Dermis blood vessel endothelial cell (primary cell): ENCODE data around the gene MLIP. TPM values are rescaled to one million over a fixed set of nuclear protein-coding genes. Genes with fewer than 3 reads are reported as not detected.

Source experiments
- DNase-seq: peaks from one replicate; pipeline ENCODE4 v3.0.0; 2010
- total RNA-seq: library from RNA; depleted of rRNA; stranded (reverse); fragments of >200 nt; gene quantifications from 2 replicates; pipeline ENCODE4 v1.2.3, GENCODE V29; 2014

MLIP gene
- total RNA-seq, 1 donor from 2014 or later: 2.6 TPM

- DNase-seq: no peak
Observed at GRCh38 chr6:54289426-54289825, 178.2 kb downstream of the MLIP start.

- DNase-seq: peak; percentile 97
Observed at GRCh38 chr6:54291146-54291545, 179.9 kb downstream of the MLIP start.

GRCh38 chr6:54291738-54292137 lies 180.5 kb downstream of the MLIP start:
- DNase-seq: peak; percentile 91

- no peak for DNase-seq
Observed at GRCh38 chr6:54294965-54295532, 183.8 kb downstream of the MLIP start.

GRCh38 chr6:54299542-54300269 lies 188.5 kb downstream of the MLIP start:
- DNase-seq: no peak

GRCh38 chr6:54301770-54302169 lies 190.5 kb downstream of the MLIP start:
- no peak for DNase-seq

- peak; percentile 19 for DNase-seq
Observed at GRCh38 chr6:54307439-54307910, 196.2 kb downstream of the MLIP start.

GRCh38 chr6:54308289-54308985 lies 197.2 kb downstream of the MLIP start, which contains the start of gene TINAG:
TSS of gene TINAG (plus strand) at chr6:54308441. CDS start at chr6:54308551, 110 bp downstream.
- no peak for DNase-seq

- no peak for DNase-seq
Observed at GRCh38 chr6:54308986-54309315, 197.7 kb downstream of the MLIP start.

- no peak for DNase-seq
Observed at GRCh38 chr6:54310377-54311152, 199.3 kb downstream of the MLIP start.

- DNase-seq: no peak
Observed at GRCh38 chr6:54315656-54316055, 204.4 kb downstream of the MLIP start.

Other genes with a start within 250 kb of the MLIP start
- not detected in 2 replicates for gene TINAG, start 197.0 kb downstream of the MLIP start, total RNA-seq